ENCODE data around the gene SALL4. TPM values are rescaled to one million over a fixed set of nuclear protein-coding genes. Genes with fewer than 3 reads are reported as not detected.
"Not testable (repeated sequence)": the region's sequence is repeated elsewhere in the genome, so short reads cannot be mapped to it uniquely, and the experiment has no call there.

SALL4 gene
- polyA plus RNA-seq, 1 of the 3 experiments (the other 2 are of a cell fraction): 0.82 TPM

GRCh38 chr20:51766994-51767866, 35.1 kb downstream of the SALL4 start:
- Histone ChIP-seq H3K4me2 (peak overlapping the region; percentile 100), H3K9me2 (no peaks in the 10 kb centered on the region), H3F3A (replicated peaks; ENCODE audit: insufficient read depth) (peaks cover 19% of the 10 kb centered on the region), H3K27me3 (ENCODE audit: insufficient read depth) (no peaks in the 10 kb centered on the region), H3K4me1 (ENCODE audit: control insufficient read depth in 1 of 2, insufficient read depth in 2 of 2, low read depth in 1 of 2, low read length in 1 of 2) (no peaks in the 10 kb centered on the region; a peak in 1 of 4 replicates), H3K79me2 (ENCODE audit: insufficient read depth) (peaks cover 15% of the 10 kb centered on the region; the same call in 1 of the 2 replicates), H3K9ac (peak overlapping the region; percentile 84), H3K9me3 (no peaks in the 10 kb centered on the region), H4K20me1 (ENCODE audit: insufficient read depth) (no peaks in the 10 kb centered on the region), H3K4me3 (ENCODE audit: low read depth in 2 of 2, low read length in 1 of 2) (peak overlapping the region; percentile 65 to 98), H2AFZ (ENCODE audit: low read depth) (peak overlapping the region; percentile 91), H3K27ac (ENCODE audit: low read depth in 2 of 2, low read length in 1 of 2) (peak overlapping the region; percentile 9 to 24; a peak in 2 of 4 replicates), H3K36me3 (replicated peaks in 1 of 2; ENCODE audit: control insufficient read depth in 1 of 2, insufficient read depth in 2 of 2, low read length in 1 of 2) (no peaks in the 10 kb centered on the region)
- WGBS (ENCODE audit: low lambda C conversion rate): 6% methylated on average over 26 of the region's 61 CpGs
- TF ChIP-seq MXI1 (IDR thresholded peaks at IDR 0.05; ENCODE audit: low read depth, low read length) (peak; percentile 9; the same call in 1 of the 2 replicates), TAF1 (IDR thresholded peaks at IDR 0.05; ENCODE audit: borderline replicate concordance, low read depth, low read length) (no peak), RFX5 (IDR thresholded peaks at IDR 0.05; ENCODE audit: low read length) (no peak), RXRA (IDR thresholded peaks at IDR 0.05; ENCODE audit: borderline replicate concordance, low read depth) (no peak), NRF1 (IDR thresholded peaks at IDR 0.05; ENCODE audit: low read depth, low read length) (peak; percentile 59), YY1 (IDR thresholded peaks at IDR 0.05; ENCODE audit: low read depth) (peak; percentile 54), FOXM1 (IDR thresholded peaks at IDR 0.05; ENCODE audit: low read depth) (no peak), RCOR1 (IDR thresholded peaks at IDR 0.05; ENCODE audit: low read length) (no peak), CTCF (IDR thresholded peaks at IDR 0.05) (peak; percentile 50), RAD21 (IDR thresholded peaks at IDR 0.05; ENCODE audit: low read length) (peak; percentile 27; the same call in 1 of the 2 replicates)
- ChIA-PET POLR2A (interaction anchor here (1.2 kb wide), 1 partner anchor 87 kb away, joined by 4 read pairs; no protein-coding TSS in a partner anchor), CTCF (interaction anchor here (1.0 to 1.9 kb wide), 9 partner anchors 8 to 127 kb away, joined by 3 to 6 read pairs (median 3); no protein-coding TSS in a partner anchor)
- peak; percentile 90 for DNase-seq

- H3K27me3 ChIP-seq (ENCODE audit: insufficient read depth); H4K20me1 ChIP-seq (ENCODE audit: insufficient read depth); H3K9me3 ChIP-seq; H3K9me2 ChIP-seq; POLR2A ChIA-PET; DNase-seq; H2AFZ ChIP-seq (ENCODE audit: low read depth); H3K4me1 ChIP-seq (ENCODE audit: control insufficient read depth in 1 of 2, insufficient read depth in 2 of 2, low read depth in 1 of 2, low read length in 1 of 2); H3K36me3 ChIP-seq (replicated peaks in 1 of 2; ENCODE audit: control insufficient read depth in 1 of 2, insufficient read depth in 2 of 2, low read length in 1 of 2); H3K9ac ChIP-seq; H3K4me3 ChIP-seq (ENCODE audit: low read depth in 2 of 2, low read length in 1 of 2); H3K27ac ChIP-seq (ENCODE audit: low read depth in 2 of 2, low read length in 1 of 2); H3K4me2 ChIP-seq: not testable (repeated sequence)
- 98% methylated on average over 10 of the region's 10 CpGs for WGBS (ENCODE audit: low lambda C conversion rate)
- CTCF ChIA-PET: interaction anchor here (0.8 kb wide), 1 partner anchor 176 kb away, joined by 3 read pairs; no protein-coding TSS in a partner anchor
- H3F3A ChIP-seq (replicated peaks; ENCODE audit: insufficient read depth): peaks cover 13% of the 10 kb centered on the region
- peaks cover 15% of the 10 kb centered on the region; the same call in 1 of the 2 replicates for H3K79me2 ChIP-seq (ENCODE audit: insufficient read depth)
Measured at GRCh38 chr20:51765381-51765780, 36.9 kb downstream of the SALL4 start.
